Bronchial epithelial cell (primary cell): ENCODE results near the gene SVIL. TPM values are rescaled to one million over a fixed set of nuclear protein-coding genes. Genes with fewer than 3 reads are reported as not detected.
A peak's percentile ranks its signal among the peaks of the same experiment; 100 is the strongest.

Source experiments
- DNase-seq: peaks from one replicate; pipeline ENCODE4 v3.0.0-alpha.2; 2010; ENCODE audit warnings: low read depth
- FAIRE-seq: peaks from 2 replicates; lab custom pipeline; 2011; peaks lifted over from hg19 to GRCh38; lab: Jason Lieb, UNC
- H3K27me3 ChIP-seq: 2 replicates; pipeline ENCODE4 v1.5.1; 2011; ENCODE audit warnings: low read length; ENCODE audit not compliant: control insufficient read depth, insufficient read depth
- H3K36me3 ChIP-seq: 2 replicates; pipeline ENCODE4 v1.5.1; 2011; ENCODE audit warnings: low read length; ENCODE audit not compliant: control insufficient read depth, insufficient read depth
- H3K4me3 ChIP-seq: 2 replicates; pipeline ENCODE4 v1.5.1; 2011; ENCODE audit warnings: mild to moderate bottlenecking, low read depth, low read length, control low read depth
- total RNA-seq: library from RNA; depleted of rRNA; stranded (reverse); fragments of >200 nt; gene quantifications from 2 replicates; pipeline ENCODE4 v1.2.1, GENCODE V29; 2014
- TF ChIP-seq, protein P1 (sequence below): IDR thresholded peaks from 2 replicates; pipeline ENCODE4 v1.5.1; 2011; ENCODE audit warnings: mild to moderate bottlenecking, moderate library complexity, low read length, control low read depth, inconsistent platforms; ENCODE audit not compliant: insufficient read depth, severe bottlenecking

The SVIL gene
- total RNA-seq, 1 donor from 2014 or later: 12.6 TPM

- Histone ChIP-seq H3K27me3 (no peaks in the 10 kb centered on the region), H3K4me3 (no peak overlapping the region), H3K36me3 (no peaks in the 10 kb centered on the region)
- FAIRE-seq (no peak), DNase-seq (no peak)
- TF ChIP-seq, protein P1, sequence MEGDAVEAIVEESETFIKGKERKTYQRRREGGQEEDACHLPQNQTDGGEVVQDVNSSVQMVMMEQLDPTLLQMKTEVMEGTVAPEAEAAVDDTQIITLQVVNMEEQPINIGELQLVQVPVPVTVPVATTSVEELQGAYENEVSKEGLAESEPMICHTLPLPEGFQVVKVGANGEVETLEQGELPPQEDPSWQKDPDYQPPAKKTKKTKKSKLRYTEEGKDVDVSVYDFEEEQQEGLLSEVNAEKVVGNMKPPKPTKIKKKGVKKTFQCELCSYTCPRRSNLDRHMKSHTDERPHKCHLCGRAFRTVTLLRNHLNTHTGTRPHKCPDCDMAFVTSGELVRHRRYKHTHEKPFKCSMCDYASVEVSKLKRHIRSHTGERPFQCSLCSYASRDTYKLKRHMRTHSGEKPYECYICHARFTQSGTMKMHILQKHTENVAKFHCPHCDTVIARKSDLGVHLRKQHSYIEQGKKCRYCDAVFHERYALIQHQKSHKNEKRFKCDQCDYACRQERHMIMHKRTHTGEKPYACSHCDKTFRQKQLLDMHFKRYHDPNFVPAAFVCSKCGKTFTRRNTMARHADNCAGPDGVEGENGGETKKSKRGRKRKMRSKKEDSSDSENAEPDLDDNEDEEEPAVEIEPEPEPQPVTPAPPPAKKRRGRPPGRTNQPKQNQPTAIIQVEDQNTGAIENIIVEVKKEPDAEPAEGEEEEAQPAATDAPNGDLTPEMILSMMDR: no peak
Observed at GRCh38 chr10:29431711-29432110, 203.1 kb downstream of the SVIL start.

- TF ChIP-seq, protein P1: no peak
- DNase-seq (no peak), FAIRE-seq (no peak)
- no peak overlapping the region for H3K4me3 ChIP-seq
- H3K36me3 ChIP-seq: no peaks in the 10 kb centered on the region
- no peaks in the 10 kb centered on the region for H3K27me3 ChIP-seq
Observed at GRCh38 chr10:29430101-29430500, 204.7 kb downstream of the SVIL start.

DNA sequence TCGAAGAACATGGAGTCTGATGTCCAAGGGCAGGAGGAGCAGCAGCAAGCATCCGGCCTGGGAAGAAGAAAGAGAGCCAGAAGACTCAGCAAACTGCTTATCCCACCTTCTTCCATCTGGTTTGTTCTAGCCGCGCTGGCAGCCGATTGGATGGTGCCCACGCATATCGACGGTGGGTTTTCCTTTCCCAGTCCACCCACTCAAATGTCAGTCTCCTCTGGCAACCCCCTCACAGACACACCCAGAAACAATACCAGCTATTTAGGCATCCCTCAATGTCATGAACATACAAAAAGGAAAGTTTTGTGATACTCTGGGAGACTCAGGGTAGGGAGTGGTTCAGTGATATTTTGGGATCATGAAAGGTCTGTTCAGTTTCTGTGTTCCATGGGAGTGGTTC is 206.3 kb downstream of the SVIL start:
- H3K27me3 ChIP-seq: no peaks in the 10 kb centered on the region
- TF ChIP-seq, protein P1: no peak
- peak; percentile 28 for FAIRE-seq
- H3K4me3 ChIP-seq: no peak overlapping the region
- DNase-seq: no peak
- no peaks in the 10 kb centered on the region for H3K36me3 ChIP-seq

DNA sequence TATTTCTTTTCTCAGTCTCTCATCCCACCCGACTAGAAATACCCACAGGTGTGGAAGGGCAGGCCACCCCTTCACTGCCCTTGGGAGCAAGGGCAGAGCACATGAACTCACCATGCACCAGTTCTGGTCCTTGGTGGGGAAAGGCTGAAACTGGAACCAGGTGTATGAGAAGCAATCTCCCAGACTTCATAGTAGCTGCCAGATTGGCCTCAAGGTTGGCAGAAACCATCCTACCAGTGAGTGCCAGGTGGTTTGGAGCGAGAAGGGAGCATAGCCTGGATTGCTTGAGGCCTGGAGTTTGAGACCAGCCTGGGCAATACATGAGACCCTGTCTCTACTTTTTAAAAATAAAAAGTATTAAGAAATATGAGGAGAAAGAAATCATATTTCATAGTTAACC is 207.1 kb downstream of the SVIL start:
- H3K4me3 ChIP-seq: no peak overlapping the region
- DNase-seq (no peak), FAIRE-seq (no peak)
- H3K27me3 ChIP-seq: no peaks in the 10 kb centered on the region
- TF ChIP-seq, protein P1: no peak
- no peaks in the 10 kb centered on the region for H3K36me3 ChIP-seq

DNA sequence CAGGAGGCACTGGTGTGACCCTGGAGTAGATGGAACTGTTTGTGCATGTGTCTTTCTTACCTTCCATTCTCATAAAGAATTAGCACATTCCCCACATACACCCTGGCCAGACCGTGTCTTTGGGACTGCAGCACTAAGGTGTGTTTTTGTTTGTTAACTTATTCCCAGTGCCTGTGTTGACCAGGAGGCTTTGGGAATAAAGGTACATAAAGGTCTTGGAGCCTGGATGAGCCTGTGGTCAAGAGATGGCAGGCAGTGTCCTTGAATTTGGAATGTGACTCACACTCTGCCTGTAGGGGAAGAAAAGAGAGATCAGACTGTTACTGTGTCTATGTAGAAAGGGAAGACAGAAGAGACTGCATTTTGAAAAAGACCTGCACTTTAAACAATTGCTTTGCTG is 208.4 kb downstream of the SVIL start:
- Histone ChIP-seq H3K27me3 (no peaks in the 10 kb centered on the region), H3K4me3 (no peak overlapping the region), H3K36me3 (peaks cover under 1% of the 10 kb centered on the region)
- DNase-seq (no peak), FAIRE-seq (no peak)
- TF ChIP-seq, protein P1: no peak

DNA sequence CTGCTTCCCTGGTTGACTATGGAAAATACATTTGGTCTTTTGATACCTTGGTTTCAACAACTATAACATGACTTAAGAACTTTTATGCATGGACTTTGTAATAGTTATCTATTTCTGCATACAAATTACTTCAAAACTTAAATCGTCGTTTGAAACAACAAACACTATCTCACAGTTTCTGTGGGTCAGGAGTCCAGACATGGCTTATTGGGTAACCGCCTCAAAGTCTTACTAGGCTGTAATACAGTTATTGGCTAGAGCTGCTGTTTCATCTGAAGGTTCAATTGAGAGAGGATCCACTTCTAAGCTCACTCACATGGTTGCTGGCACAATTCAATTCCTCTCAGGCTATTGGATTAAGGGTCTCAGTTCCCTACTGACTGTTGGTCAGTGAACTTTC is 210.8 kb downstream of the SVIL start:
- Histone ChIP-seq H3K4me3 (no peak overlapping the region), H3K27me3 (no peaks in the 10 kb centered on the region), H3K36me3 (peaks cover 4% of the 10 kb centered on the region)
- DNase-seq (no peak), FAIRE-seq (no peak)
- TF ChIP-seq, protein P1: no peak
